Adipocyte (in vitro differentiated cells): ENCODE results near the gene BFSP2.
"Not testable (repeated sequence)": the region's sequence is repeated elsewhere in the genome, so short reads cannot be mapped to it uniquely, and the experiment has no call there.

Experiments used
- DNase-seq: peaks from one replicate; pipeline ENCODE4 v3.0.0-alpha.2; 2015; ENCODE audit warnings: low read depth
- H3K27me3 ChIP-seq: replicated peaks from 2 replicates; pipeline ENCODE4 v1.7.0; 2013; ENCODE audit warnings: mild to moderate bottlenecking, low read length, moderate library complexity; ENCODE audit not compliant: control insufficient read depth, insufficient read depth
- H3K36me3 ChIP-seq: 2 replicates; pipeline ENCODE4 v1.7.0; 2013; ENCODE audit warnings: low read length, mild to moderate bottlenecking, moderate library complexity; ENCODE audit not compliant: control insufficient read depth, insufficient read depth, severe bottlenecking
- H3K4me1 ChIP-seq: 2 replicates; pipeline ENCODE4 v1.7.0; 2013; ENCODE audit warnings: mild to moderate bottlenecking, low read length, moderate library complexity; ENCODE audit not compliant: control insufficient read depth, insufficient read depth
- H3K4me3 ChIP-seq: 2 replicates; pipeline ENCODE4 v1.7.0; 2013; ENCODE audit warnings: mild to moderate bottlenecking, low read length, moderate library complexity
- H3K9ac ChIP-seq: 2 replicates; pipeline ENCODE4 v1.7.0; 2013; ENCODE audit warnings: mild to moderate bottlenecking, low read length, moderate library complexity
- H3K9me3 ChIP-seq: 2 replicates; pipeline ENCODE4 v1.7.0; 2013; ENCODE audit warnings: mild to moderate bottlenecking, low read length, moderate library complexity; ENCODE audit not compliant: control insufficient read depth

BFSP2 gene

DNA sequence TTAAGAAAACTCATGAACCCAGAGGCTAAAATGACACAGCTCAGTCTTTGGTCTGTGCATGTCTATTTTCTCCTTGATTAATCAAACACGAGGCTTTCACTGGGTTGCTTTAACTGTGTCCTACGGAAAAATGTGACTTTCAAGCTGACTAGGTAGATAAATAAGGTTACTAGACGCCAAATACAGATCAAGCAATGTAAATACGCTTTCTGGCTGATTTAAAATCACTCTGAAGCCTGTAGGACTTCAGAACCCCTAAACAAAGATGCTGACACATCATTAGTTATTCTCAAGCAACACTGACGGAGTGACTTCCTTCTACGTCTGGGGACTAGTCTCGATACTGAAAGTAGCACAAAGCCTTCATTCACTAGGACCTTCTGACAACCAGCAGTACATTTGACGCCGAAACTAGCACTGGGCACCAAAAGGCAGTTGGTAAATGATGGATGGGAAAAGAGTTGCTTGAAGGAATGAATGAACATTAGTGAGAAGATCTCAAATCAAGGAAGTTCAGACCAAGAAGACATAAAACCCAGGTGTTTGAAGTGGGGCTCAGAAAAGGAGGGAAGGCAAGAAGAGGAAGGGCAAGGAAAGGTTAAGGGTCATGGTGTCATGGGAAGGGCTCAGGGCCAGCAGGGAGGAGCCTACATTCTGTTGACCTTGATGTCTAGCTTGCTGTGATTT is 106.5 kb downstream of the BFSP2 start:
- H3K4me1 ChIP-seq = peaks cover 4% of the 10 kb centered on the region
- H3K4me3 ChIP-seq = no peak overlapping the region
- DNase-seq = no peak
- H3K27me3 ChIP-seq = no peaks in the 10 kb centered on the region
- no peak overlapping the region for H3K9ac ChIP-seq
- H3K36me3 ChIP-seq = no peaks in the 10 kb centered on the region
- H3K9me3 ChIP-seq = no peaks in the 10 kb centered on the region

DNA sequence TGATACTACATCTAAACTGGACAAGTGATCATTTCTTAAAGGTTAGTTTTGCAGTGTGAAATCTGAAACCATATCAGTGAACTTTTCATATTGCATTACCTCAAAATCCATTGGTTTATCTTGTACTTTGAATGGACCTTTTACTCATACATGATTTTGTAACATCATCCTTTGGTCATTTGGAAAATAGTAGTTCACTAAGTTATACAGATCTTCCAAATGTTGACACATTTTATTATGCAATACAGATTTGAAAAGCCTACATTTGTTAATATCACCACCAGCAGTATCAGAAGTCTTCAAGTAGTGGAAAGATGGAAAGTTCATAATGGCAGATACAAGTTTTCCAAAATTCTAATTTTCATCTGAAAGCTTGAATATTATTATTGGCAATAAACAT is 109.6 kb downstream of the BFSP2 start:
- no peak overlapping the region for H3K4me3 ChIP-seq
- H3K27me3 ChIP-seq = no peaks in the 10 kb centered on the region
- H3K9me3 ChIP-seq = no peaks in the 10 kb centered on the region
- no peak overlapping the region for H3K9ac ChIP-seq
- H3K36me3 ChIP-seq = no peaks in the 10 kb centered on the region
- DNase-seq = peak; percentile 17
- peaks cover 4% of the 10 kb centered on the region for H3K4me1 ChIP-seq

DNA sequence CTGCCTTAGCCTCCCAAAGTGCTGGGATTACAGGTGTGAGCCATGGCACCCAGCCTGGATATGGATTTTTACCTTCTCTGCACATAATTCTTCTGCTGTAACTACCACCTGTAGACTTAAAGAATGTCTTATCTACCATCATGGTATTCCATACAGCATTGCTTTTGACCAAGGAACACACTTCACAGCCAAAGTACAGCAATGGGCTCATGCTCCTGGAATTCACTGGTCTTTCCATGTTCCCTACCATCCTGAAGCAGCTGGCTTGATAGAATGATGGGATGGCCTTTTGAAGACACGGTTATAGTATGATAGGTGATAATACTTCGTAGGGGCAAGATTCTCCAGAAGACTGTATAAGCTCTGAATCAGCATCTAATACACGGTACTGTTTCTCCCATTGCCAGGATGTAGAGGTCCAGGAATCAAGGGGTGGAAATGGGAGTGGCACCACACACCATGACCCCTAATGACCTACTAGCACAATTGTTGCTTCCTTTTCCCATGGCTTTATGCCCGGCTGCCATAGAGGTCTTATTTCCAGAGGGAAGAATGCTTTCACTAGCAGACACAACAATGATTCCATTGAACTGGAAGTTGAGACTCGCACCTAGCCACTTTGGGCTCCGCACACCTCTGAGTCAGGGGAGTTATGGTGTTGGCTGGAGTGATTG is 112.7 kb downstream of the BFSP2 start:
- H3K4me3 ChIP-seq = no peak overlapping the region
- no peaks in the 10 kb centered on the region for H3K27me3 ChIP-seq
- peaks cover 4% of the 10 kb centered on the region for H3K4me1 ChIP-seq
- no peaks in the 10 kb centered on the region for H3K36me3 ChIP-seq
- no peak overlapping the region for H3K9ac ChIP-seq
- H3K9me3 ChIP-seq = no peaks in the 10 kb centered on the region
- no peak for DNase-seq

DNA sequence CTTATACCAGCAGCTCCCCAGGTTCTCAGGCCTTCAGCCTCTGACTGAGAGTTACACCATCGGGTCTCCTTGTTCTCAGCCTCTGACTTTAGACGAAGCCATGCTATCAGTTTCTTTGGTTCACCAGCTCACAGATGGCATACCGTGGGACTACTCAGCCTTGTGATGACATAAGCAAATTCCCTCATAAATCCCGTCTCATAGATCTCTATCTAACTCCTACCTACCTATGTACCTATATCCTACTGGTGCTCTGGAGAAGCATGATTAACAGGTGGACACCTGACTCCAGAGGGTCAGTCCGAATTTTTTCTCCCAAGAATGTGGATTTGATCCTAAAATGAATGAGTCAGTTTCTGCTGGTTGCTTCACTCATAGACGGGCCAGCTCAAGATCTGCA is 114.6 kb downstream of the BFSP2 start:
- Histone ChIP-seq H3K4me3 (no peak overlapping the region), H3K27me3 (no peaks in the 10 kb centered on the region), H3K4me1 (peaks cover 4% of the 10 kb centered on the region), H3K9ac (no peak overlapping the region), H3K36me3 (no peaks in the 10 kb centered on the region), H3K9me3 (no peaks in the 10 kb centered on the region)
- no peak for DNase-seq

DNA sequence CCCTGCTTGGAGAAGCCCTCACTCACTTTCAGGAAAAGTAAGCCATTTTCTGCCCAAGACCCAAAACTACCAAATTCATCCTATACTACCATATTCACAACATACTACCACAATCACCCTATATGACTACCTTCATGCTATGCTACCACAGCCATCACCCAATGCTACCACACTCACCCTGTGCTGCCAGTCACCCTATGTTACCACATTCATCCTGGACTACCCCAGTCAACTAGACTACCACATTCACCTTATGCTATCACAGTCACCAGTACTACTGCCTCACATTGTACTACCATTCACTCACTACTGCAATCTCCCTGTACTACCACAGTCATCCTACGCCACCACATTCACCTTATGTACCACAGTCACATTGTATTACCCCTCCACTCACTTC is 115.3 kb downstream of the BFSP2 start:
- Histone ChIP-seq H3K9ac (no peak overlapping the region), H3K9me3 (no peaks in the 10 kb centered on the region), H3K36me3 (no peaks in the 10 kb centered on the region), H3K4me1 (no peaks in the 10 kb centered on the region), H3K4me3 (no peak overlapping the region), H3K27me3 (no peaks in the 10 kb centered on the region)
- DNase-seq = no peak

DNA sequence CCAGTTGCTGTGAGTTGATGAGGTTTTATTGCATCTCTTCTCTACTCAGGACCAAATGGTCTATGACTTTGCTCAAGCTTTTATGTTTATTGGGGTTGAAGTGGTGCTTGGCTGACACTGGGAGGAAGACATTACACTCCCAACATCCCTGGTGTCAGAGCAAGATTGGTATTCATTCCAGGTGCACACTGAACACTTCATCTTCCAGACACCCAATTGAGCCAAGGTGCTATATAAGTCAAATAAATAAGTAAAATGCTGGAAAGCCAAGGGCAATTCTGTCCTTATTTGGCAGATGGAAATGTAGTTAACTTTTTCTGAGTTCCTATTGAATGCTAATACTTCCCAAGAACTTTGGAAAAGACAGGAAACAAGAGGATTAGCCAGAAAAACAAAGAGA is 120.4 kb downstream of the BFSP2 start:
- no peak overlapping the region for H3K9ac ChIP-seq
- H3K27me3 ChIP-seq = no peaks in the 10 kb centered on the region
- H3K9me3 ChIP-seq = no peaks in the 10 kb centered on the region
- no peak for DNase-seq
- H3K36me3 ChIP-seq = no peaks in the 10 kb centered on the region
- no peak overlapping the region for H3K4me3 ChIP-seq
- no peaks in the 10 kb centered on the region for H3K4me1 ChIP-seq

DNA sequence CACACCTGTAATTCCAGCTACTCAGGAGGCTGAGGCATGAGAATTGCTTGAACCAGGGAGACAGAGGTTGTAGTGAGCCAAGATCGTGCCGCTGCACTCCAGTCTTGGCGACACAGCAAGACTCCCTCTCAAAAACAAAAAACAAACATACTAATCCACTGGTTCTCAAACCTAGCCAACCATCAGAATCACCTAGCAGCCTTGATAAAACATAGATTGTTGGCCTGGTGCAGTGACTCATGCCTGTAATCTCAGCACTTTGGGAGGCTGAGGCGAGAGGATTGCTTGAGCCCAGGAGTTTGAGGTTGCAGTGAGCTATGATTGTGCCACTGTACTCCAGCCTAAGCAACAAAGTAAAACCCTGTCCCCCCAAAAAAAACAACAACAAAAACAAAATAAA is 121.1 kb downstream of the BFSP2 start:
- not testable (repeated sequence) for H3K4me3 ChIP-seq, H3K27me3 ChIP-seq, H3K4me1 ChIP-seq, H3K9me3 ChIP-seq, H3K36me3 ChIP-seq, H3K9ac ChIP-seq, DNase-seq

DNA sequence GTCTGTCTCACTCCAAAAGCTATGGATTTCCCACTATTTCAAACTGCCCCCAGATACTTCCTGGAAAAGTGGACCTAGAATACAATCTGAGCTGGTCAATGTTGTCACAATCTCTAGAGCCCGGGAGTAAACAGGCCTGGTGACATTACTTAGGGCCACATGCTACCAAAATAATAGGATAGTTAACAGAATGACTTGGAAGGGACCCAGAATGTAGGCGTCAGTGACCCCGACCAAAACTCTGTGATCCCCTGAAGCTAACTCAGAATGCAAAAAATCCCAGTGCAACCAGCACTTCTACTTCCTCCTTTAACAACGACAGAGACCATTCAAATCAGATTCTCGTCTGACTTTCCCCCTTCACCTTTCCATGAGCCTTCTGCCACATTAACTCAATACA is 122.1 kb downstream of the BFSP2 start:
- H3K27me3 ChIP-seq = no peaks in the 10 kb centered on the region
- no peak overlapping the region for H3K9ac ChIP-seq
- no peak for DNase-seq
- no peaks in the 10 kb centered on the region for H3K9me3 ChIP-seq
- H3K4me1 ChIP-seq = no peaks in the 10 kb centered on the region
- H3K4me3 ChIP-seq = no peak overlapping the region
- no peaks in the 10 kb centered on the region for H3K36me3 ChIP-seq

DNA sequence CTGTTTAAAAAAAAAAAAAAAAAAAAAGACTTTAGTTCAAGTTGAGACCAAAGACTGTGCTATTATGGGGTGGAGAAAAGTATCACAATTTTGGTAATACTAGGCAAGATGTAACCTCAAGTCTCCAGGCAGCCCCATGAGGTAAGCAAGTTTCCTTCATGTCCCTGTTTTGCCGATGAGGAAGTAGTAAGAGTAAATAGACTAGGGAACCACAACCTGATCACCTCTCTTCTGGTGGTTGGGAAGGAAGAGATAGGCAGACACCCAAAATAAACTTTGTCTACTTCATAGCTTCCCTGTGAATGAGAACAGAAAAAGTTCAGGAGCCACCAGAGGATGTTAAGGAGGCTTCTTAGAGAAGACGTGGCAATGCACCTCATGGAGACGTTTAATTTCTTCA is 123.9 kb downstream of the BFSP2 start:
- H3K9me3 ChIP-seq, H3K36me3 ChIP-seq, H3K9ac ChIP-seq, H3K4me1 ChIP-seq, H3K27me3 ChIP-seq, DNase-seq, H3K4me3 ChIP-seq: not testable (repeated sequence)
